HCT116 (cell line): ENCODE measurements around the gene DYNC2LI1. TPM values are rescaled to one million over a fixed set of nuclear protein-coding genes. Genes with fewer than 3 reads are reported as not detected.

Experiments used
- ATAC-seq: fragments of 200-7000 bp; cut with Tn5 transposase; 2 replicates; pipeline ENCODE4 v1.9.1; 2020; ENCODE audit warnings: mild to moderate bottlenecking, moderate library complexity
- BruUV-seq: library from RNA; stranded (reverse); fragments of 400-500 nt; replicated peaks from 2 replicates; lab custom pipeline; 2021; lab: Mats Ljungman, UMichigan
- CTCF ChIA-PET: fragments of 300-600 bp; sonication (Branson Sonifier 250); formaldehyde crosslinking; loops from one replicate; lab custom pipeline; 2021; ENCODE audit warnings: antibody characterized with exemption; lab: Charles Lee
- POLR2A ChIA-PET: fragments of 300-600, 350-600 bp; sonication (Branson Sonifier 250); formaldehyde crosslinking; loops from one replicate; lab custom pipeline; 2021; ENCODE audit warnings: antibody characterized with exemption; lab: Charles Lee
- RAD21 ChIA-PET, 2 experiments: fragments of 300-600 bp; sonication (Branson Sonifier 250); formaldehyde crosslinking; loops; one replicate each; lab custom pipeline; 2023; ENCODE audit warnings: low total read pairs in 2 of 2; ENCODE audit not compliant: uncharacterized antibody in 2 of 2, unreplicated experiment in 2 of 2, low non-redundant PET in 1 of 2; lab: Charles Lee
- DNase-seq: peaks from one replicate; pipeline ENCODE4 v3.0.0-alpha.2; 2010; ENCODE audit warnings: low read depth, low spot score
- H2AFZ ChIP-seq: fragments of 200-600 bp; shearing (Covaris generic), sonication (generic); 2 replicates; pipeline ENCODE4 v1.6.1; 2017; ENCODE audit warnings: low read depth, mixed run types, mixed read lengths, antibody characterized with exemption, low read length; ENCODE audit not compliant: poor library complexity, severe bottlenecking
- H3K27ac ChIP-seq: 2 replicates; pipeline ENCODE4 v1.5.1; 2012; ENCODE audit warnings: low read depth, low read length
- H3K27me3 ChIP-seq: fragments of 200-600 bp; sonication (generic); 2 replicates; pipeline ENCODE4 v1.6.1; 2016; ENCODE audit warnings: mixed run types, low read length, mixed read lengths; ENCODE audit not compliant: insufficient read depth
- H3K36me3 ChIP-seq, 2 experiments: fragments of 200-500 bp in 1 of 2; fragments of 200-600 bp in 1 of 2; sonication (Bioruptor generic) in 1 of 2; sonication (generic) in 1 of 2; 2 replicates each; pipeline versions ENCODE4 v1.5.1 to v1.6.1; 2014 to 2016; ENCODE audit warnings: low read length in 2 of 2, inconsistent platforms in 1 of 2, mixed read lengths in 1 of 2, mixed run types in 1 of 2; ENCODE audit not compliant: insufficient read depth in 2 of 2, control insufficient read depth in 1 of 2
- H3K4me1 ChIP-seq, 2 experiments: fragments of 200-600 bp in 1 of 2; sonication (generic) in 1 of 2; 2 replicates each; pipeline versions ENCODE4 v1.5.1 to v1.6.1; 2012 to 2017; ENCODE audit warnings: low read length in 2 of 2, inconsistent platforms in 1 of 2, mild to moderate bottlenecking in 1 of 2, mixed read lengths in 1 of 2, mixed run types in 1 of 2, moderate library complexity in 1 of 2; ENCODE audit not compliant: insufficient read depth in 2 of 2, control insufficient read depth in 1 of 2
- H3K4me2 ChIP-seq: fragments of 200-600 bp; sonication (generic); 2 replicates; pipeline ENCODE4 v1.6.1; 2017; ENCODE audit warnings: mixed run types, low read length, mixed read lengths
- H3K4me3 ChIP-seq, 2 experiments: fragments of 200-600 bp in 1 of 2; sonication (generic) in 1 of 2; replicated peaks in 1 of 2; 2 replicates each; pipeline ENCODE4 v1.5.1; 2011 to 2016; ENCODE audit warnings: low read length in 2 of 2, control low read depth in 1 of 2, low read depth in 1 of 2, mild to moderate bottlenecking in 1 of 2, mixed read lengths in 1 of 2, mixed run types in 1 of 2
- H3K79me2 ChIP-seq: fragments of 200-600 bp; sonication (generic); 2 replicates; pipeline ENCODE4 v1.6.1; 2017; ENCODE audit warnings: mild to moderate bottlenecking, mixed run types, low read length, moderate library complexity, mixed read lengths; ENCODE audit not compliant: insufficient read depth
- H3K9ac ChIP-seq: fragments of 200-600 bp; sonication (generic); 2 replicates; pipeline ENCODE4 v1.6.1; 2016; ENCODE audit warnings: low read length, mixed read lengths
- H3K9me2 ChIP-seq: fragments of 200-600 bp; sonication (generic), shearing (Covaris generic); 2 replicates; pipeline ENCODE4 v1.6.1; 2017; ENCODE audit warnings: mixed run types, mild to moderate bottlenecking, moderate library complexity; ENCODE audit not compliant: insufficient read depth
- H3K9me3 ChIP-seq, 2 experiments: fragments of 200-500 bp in 1 of 2; fragments of 200-600 bp in 1 of 2; sonication (Bioruptor generic) in 1 of 2; sonication (generic) in 1 of 2; 2 replicates each; pipeline ENCODE4 v1.6.1; 2014 to 2017; ENCODE audit warnings: low read length in 2 of 2, mixed read lengths in 2 of 2, inconsistent platforms in 1 of 2, low read depth in 1 of 2, mild to moderate bottlenecking in 1 of 2, mixed run types in 1 of 2, moderate library complexity in 1 of 2; ENCODE audit not compliant: control insufficient read depth in 1 of 2, insufficient read depth in 1 of 2
- H4K20me1 ChIP-seq: fragments of 200-600 bp; sonication (generic), shearing (Covaris generic); 2 replicates; pipeline ENCODE4 v1.6.1; 2017; ENCODE audit warnings: mixed run types, mild to moderate bottlenecking, moderate library complexity; ENCODE audit not compliant: insufficient read depth
- CBX3 ChIP-seq: IDR thresholded peaks from 2 replicates; pipeline ENCODE4 v1.6.1; 2012; ENCODE audit warnings: low read depth
- CTCF ChIP-seq, 3 experiments: fragments of 200-600 bp in 1 of 3; sonication (generic) in 1 of 3; IDR thresholded peaks in 2 of 3; conservative IDR thresholded peaks in 1 of 3; 2 replicates each; pipeline ENCODE4 v1.5.1; 2012 to 2017; ENCODE audit warnings: low read depth in 2 of 3, low read length in 2 of 3, antibody characterized with exemption in 1 of 3, borderline replicate concordance in 1 of 3, control low read depth in 1 of 3, mild to moderate bottlenecking in 1 of 3, mixed read lengths in 1 of 3, mixed run types in 1 of 3, moderate library complexity in 1 of 3; ENCODE audit not compliant: insufficient read depth in 1 of 3
- EZH2phosphoT487 ChIP-seq: fragments of 200-600 bp; IDR thresholded peaks from 2 replicates; pipeline ENCODE4 v1.6.1; 2018; ENCODE audit warnings: antibody characterized with exemption, borderline replicate concordance
- FOSL1 ChIP-seq: IDR thresholded peaks from 2 replicates; pipeline ENCODE4 v1.6.1; 2012; ENCODE audit warnings: low read depth
- POLR2AphosphoS5 ChIP-seq: IDR thresholded peaks from 2 replicates; pipeline ENCODE4 v1.6.1; 2011; ENCODE audit warnings: mild to moderate bottlenecking, low read depth, low read length, moderate library complexity
- RAD21 ChIP-seq: IDR thresholded peaks from 2 replicates; pipeline ENCODE4 v1.6.1; 2012; ENCODE audit warnings: low read depth, mild to moderate bottlenecking
- REST ChIP-seq: IDR thresholded peaks from 2 replicates; pipeline ENCODE4 v1.6.1; 2012; ENCODE audit warnings: low read depth
- SP1 ChIP-seq: IDR thresholded peaks from 2 replicates; pipeline ENCODE4 v1.6.1; 2012; ENCODE audit warnings: low read depth
- TCF7L2 ChIP-seq: IDR thresholded peaks from 2 replicates; pipeline ENCODE4 v1.7.0; 2011; ENCODE audit warnings: borderline replicate concordance, inconsistent platforms; ENCODE audit not compliant: insufficient read depth, insufficient read length; ENCODE audit errors: extremely low read depth
- ZBTB33 ChIP-seq: IDR thresholded peaks from 2 replicates; pipeline ENCODE4 v1.6.1; 2011; ENCODE audit warnings: mild to moderate bottlenecking, low read length, moderate library complexity; ENCODE audit not compliant: insufficient replicate concordance; ENCODE audit errors: extremely low read depth
- ZNF274 ChIP-seq: fragments of 200-500 bp; sonication (Bioruptor generic); IDR thresholded peaks from 2 replicates; pipeline ENCODE4 v1.6.1; 2014; ENCODE audit warnings: mild to moderate bottlenecking, low read depth, low read length, inconsistent platforms
- intact Hi-C: fragments of 100-400 bp; cut with micrococcal nuclease; formaldehyde crosslinking; loops from 2 replicates; pipeline ENCODE4 v1.10.0; 2022
- total RNA-seq: library from RNA; stranded (reverse); gene quantifications from one replicate; pipeline ENCODE4 v1.2.1, GENCODE V29; 2021; ENCODE audit not compliant: unreplicated experiment

DYNC2LI1 gene
- total RNA-seq, 1 experiment from 2014 or later, result 16.7 TPM

DNA sequence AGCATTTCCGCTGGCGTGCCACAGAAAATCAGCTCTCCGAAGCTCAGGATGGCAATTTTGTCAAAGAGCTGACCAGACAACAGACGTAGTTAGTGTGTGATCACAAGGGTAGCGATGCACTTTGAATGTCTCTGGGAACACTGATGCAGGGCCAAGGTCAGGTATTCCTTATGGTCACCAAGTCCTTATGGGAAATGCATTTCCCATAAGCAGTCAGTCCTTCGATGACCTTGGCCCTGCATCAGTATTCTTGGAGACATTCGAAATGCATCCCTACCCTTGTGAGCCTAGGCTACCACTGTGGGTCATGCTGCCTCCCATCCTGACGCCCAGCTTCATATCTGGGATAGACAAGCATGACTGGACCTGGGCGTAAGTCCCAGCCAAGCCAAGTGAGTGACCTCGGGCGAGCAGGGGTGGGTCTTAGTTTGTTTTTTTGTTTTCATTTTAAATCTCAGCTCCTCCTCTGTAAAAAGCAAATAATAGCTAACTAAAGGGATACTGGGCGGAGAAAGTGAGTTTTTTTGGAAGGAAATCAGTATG is 51.2 kb downstream of the DYNC2LI1 start:
- Histone ChIP-seq H3K79me2 (no peaks in the 10 kb centered on the region), H4K20me1 (no peaks in the 10 kb centered on the region), H3K36me3 (no peaks in the 10 kb centered on the region), H3K9me2 (no peaks in the 10 kb centered on the region), H3K27ac (no peak overlapping the region), H3K4me3 (no peak overlapping the region), H3K27me3 (peaks cover 23% of the 10 kb centered on the region; the same call in 1 of the 2 replicates), H3K9ac (no peak overlapping the region), H2AFZ (no peak overlapping the region), H3K9me3 (no peaks in the 10 kb centered on the region), H3K4me2 (no peak overlapping the region), H3K4me1 (no peaks in the 10 kb centered on the region)
- ATAC-seq, result no peak
- BruUV-seq, result no TSS peak
- ChIA-PET RAD21 (no interaction called here), CTCF (no interaction called here), POLR2A (no interaction called here)
- no peak for DNase-seq
- TF ChIP-seq SP1 (no peak), ZNF274 (no peak), EZH2phosphoT487 (no peak)
- intact Hi-C loops, result no loop called here

DNA sequence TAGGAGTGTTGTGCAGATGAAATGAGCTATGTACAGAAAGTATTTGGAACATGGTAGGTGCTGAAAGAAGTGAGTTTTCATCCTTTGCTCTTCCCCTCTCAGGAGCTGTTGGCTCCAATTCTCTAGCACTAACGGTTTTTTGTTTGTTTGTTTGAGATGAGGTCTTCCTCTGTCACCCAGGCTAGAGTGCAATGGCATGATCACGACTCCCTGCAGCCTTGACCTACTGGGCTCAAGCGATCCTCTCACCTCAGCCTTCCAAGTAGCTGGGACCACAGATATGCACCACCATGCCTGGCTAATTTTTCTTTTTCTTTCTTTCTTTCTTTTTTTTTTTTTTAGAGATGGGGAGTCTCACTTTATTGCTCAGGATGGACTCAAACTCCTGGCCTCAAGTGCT is 52.0 kb downstream of the DYNC2LI1 start:
- intact Hi-C loops, result no loop called here
- ChIA-PET CTCF (no interaction called here), POLR2A (no interaction called here), RAD21 (no interaction called here)
- H3K9me3 ChIP-seq, result no peaks in the 10 kb centered on the region
- no peaks in the 10 kb centered on the region for H3K4me1 ChIP-seq
- H3K27me3 ChIP-seq, result peaks cover 23% of the 10 kb centered on the region; the same call in 1 of the 2 replicates
- H4K20me1 ChIP-seq, result no peaks in the 10 kb centered on the region
- H3K36me3 ChIP-seq, result no peaks in the 10 kb centered on the region
- H2AFZ ChIP-seq, result no peak overlapping the region
- no peaks in the 10 kb centered on the region for H3K9me2 ChIP-seq
- no peak overlapping the region for H3K27ac ChIP-seq
- DNase-seq (no peak), ATAC-seq (no peak)
- BruUV-seq, result no TSS peak
- no peak overlapping the region for H3K4me3 ChIP-seq
- no peak overlapping the region for H3K4me2 ChIP-seq
- no peaks in the 10 kb centered on the region for H3K79me2 ChIP-seq
- no peak overlapping the region for H3K9ac ChIP-seq
- TF ChIP-seq CTCF (IDR thresholded peaks at IDR 0.05 in 2 of 3, conservative IDR thresholded peaks at IDR 0.05 in 1 of 3; ENCODE audit: borderline replicate concordance in 1 of 3, insufficient read depth in 1 of 3, low read depth in 2 of 3, low read length in 2 of 3) (no peak), RAD21 (no peak), TCF7L2 (no peak), EZH2phosphoT487 (no peak), CBX3 (no peak), SP1 (no peak), POLR2AphosphoS5 (no peak), FOSL1 (no peak), REST (no peak), ZBTB33 (no peak)
